Esophagus squamous epithelium (tissue), 5 donors: ENCODE measurements around the gene WDR46. TPM values are rescaled to one million over a fixed set of nuclear protein-coding genes. Genes with fewer than 3 reads are reported as not detected.
A peak's percentile ranks its signal among the peaks of the same experiment; 100 is the strongest.

ENCODE experiments used
- DNase-seq: peaks from one replicate; lab custom pipeline; 2025; lab: John Stamatoyannopoulos, UW
- H3K27ac ChIP-seq, 4 donors: fragments of 200-600 bp; sonication (generic); one replicate each; pipeline ENCODE4 v1.5.1; 2016 to 2019; ENCODE audit warnings: mild to moderate bottlenecking in 1 of 4
- H3K27me3 ChIP-seq, 4 donors: fragments of 200-600 bp; sonication (generic); 1 replicate in 3 of 4; 2 replicates in 1 of 4; pipeline versions ENCODE4 v1.5.1 to v1.6.0; 2017 to 2021; ENCODE audit warnings: antibody characterized with exemption in 1 of 4
- H3K36me3 ChIP-seq, 3 donors: fragments of 200-600 bp; sonication (generic); one replicate each; pipeline ENCODE4 v1.5.1; 2016 to 2019
- H3K4me1 ChIP-seq, 3 donors: fragments of 200-600 bp; sonication (generic); one replicate each; pipeline ENCODE4 v1.5.1; 2017 to 2019
- H3K4me3 ChIP-seq, 4 donors: fragments of 200-600 bp; sonication (generic); 1 replicate in 3 of 4; 2 replicates in 1 of 4; pipeline ENCODE4 v1.5.1; 2016 to 2019; ENCODE audit warnings: mild to moderate bottlenecking in 2 of 4, moderate library complexity in 1 of 4
- H3K9me3 ChIP-seq, 3 donors: fragments of 200-600 bp; sonication (generic); one replicate each; pipeline ENCODE4 v1.5.1; 2016 to 2019
- POLR2A ChIP-seq, 4 donors: fragments of 450-650 bp; IDR thresholded peaks; one replicate each; pipeline ENCODE4 v1.6.1; 2017; ENCODE audit warnings: antibody characterized with exemption in 4 of 4, mild to moderate bottlenecking in 4 of 4, moderate library complexity in 3 of 4
- WGBS, 2 donors: methylation state at CpG; one replicate each; pipeline ENCODE4 v1.1.5; 2018; 5-methylcytosine and 5-hydroxymethylcytosine counted together
- intact Hi-C: fragments of 100-400 bp; cut with DNase I; formaldehyde crosslinking; loops from one replicate; pipeline ENCODE4 v1.15.0; 2022
- total RNA-seq, 4 donors: library from RNA; depleted of rRNA; stranded (reverse); fragments of >200 nt; gene quantifications; one replicate each; pipeline ENCODE4 v1.1.0, GENCODE V29; 2016
- TF ChIP-seq, protein P1 (sequence below), 6 experiments: fragments of 450-650 bp in 4 of 6; fragments of 200-600 bp in 2 of 6; sonication (generic) in 2 of 6; IDR thresholded peaks; one replicate each; pipeline ENCODE4 v1.5.1; 2016 to 2019; ENCODE audit warnings: antibody characterized with exemption in 6 of 6, mild to moderate bottlenecking in 4 of 6, moderate library complexity in 4 of 6
- donor health status: DM: yes; HTN: yes; CAD: no.

The WDR46 gene
- total RNA-seq, 4 donors from 2014 or later, result 30.0 to 62.3 (median 55.6) TPM

DNA sequence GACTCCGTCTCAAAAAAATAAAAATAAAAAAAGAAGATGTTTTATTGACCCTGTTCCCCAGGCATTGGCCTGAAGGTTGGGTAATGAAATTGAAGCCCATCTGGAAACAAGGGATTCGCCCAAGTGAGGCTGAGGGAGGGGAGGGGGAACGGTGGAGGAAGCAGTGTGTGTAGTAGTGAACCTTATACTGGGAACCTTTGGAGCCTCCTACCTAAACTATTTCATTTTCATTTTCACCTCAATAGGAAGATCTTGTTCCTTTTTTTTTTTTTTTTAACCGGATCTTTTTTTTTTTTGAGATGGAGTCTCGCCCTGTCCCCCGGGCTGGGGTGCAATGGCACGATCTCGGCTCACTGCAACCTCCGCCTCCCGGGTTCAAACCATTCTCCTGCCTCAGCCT, 41.7 kb upstream of the WDR46 start:
- no peak overlapping the region for H3K4me3 ChIP-seq
- no peaks in the 10 kb centered on the region for H3K36me3 ChIP-seq
- no peak for TF ChIP-seq POLR2A (IDR thresholded peaks at IDR 0.05)
- TF ChIP-seq, protein P1, sequence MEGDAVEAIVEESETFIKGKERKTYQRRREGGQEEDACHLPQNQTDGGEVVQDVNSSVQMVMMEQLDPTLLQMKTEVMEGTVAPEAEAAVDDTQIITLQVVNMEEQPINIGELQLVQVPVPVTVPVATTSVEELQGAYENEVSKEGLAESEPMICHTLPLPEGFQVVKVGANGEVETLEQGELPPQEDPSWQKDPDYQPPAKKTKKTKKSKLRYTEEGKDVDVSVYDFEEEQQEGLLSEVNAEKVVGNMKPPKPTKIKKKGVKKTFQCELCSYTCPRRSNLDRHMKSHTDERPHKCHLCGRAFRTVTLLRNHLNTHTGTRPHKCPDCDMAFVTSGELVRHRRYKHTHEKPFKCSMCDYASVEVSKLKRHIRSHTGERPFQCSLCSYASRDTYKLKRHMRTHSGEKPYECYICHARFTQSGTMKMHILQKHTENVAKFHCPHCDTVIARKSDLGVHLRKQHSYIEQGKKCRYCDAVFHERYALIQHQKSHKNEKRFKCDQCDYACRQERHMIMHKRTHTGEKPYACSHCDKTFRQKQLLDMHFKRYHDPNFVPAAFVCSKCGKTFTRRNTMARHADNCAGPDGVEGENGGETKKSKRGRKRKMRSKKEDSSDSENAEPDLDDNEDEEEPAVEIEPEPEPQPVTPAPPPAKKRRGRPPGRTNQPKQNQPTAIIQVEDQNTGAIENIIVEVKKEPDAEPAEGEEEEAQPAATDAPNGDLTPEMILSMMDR (IDR thresholded peaks at IDR 0.05), result no peak
- intact Hi-C loops, result no loop called here
- no peaks in the 10 kb centered on the region for H3K27me3 ChIP-seq
- no peaks in the 10 kb centered on the region for H3K9me3 ChIP-seq
- no peaks in the 10 kb centered on the region for H3K4me1 ChIP-seq
- WGBS, 2 donors, result 78 to 86% methylated on average over 10 of the region's 10 CpGs
- no peak for DNase-seq
- no peak overlapping the region for H3K27ac ChIP-seq

DNA sequence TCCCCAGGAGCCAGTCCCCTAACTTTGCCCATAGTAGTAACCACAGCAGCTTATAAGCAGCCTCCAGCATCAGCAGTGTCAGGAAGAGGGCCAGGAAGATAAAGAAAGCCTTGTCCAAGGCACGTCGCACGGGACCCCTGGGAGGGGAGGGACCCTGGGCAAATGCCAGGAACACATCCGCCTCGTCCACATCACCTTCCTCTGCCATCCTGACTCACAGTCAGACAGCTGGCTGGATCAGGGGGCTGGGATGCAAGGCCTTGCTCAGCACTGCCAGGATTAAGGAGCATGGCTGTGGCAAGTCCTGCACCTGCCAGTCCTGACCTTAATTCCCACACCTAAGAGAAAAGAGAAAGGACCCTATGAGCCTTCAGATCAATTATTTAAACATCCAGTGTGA, 40.0 kb upstream of the WDR46 start:
- intact Hi-C loops, result no loop called here
- Histone ChIP-seq H3K27ac (no peak overlapping the region), H3K27me3 (no peaks in the 10 kb centered on the region), H3K4me1 (peaks cover under 1 to 3% (median under 1%) of the 10 kb centered on the region in 3 donors), H3K9me3 (no peaks in the 10 kb centered on the region), H3K4me3 (no peak overlapping the region), H3K36me3 (no peaks in the 10 kb centered on the region)
- TF ChIP-seq, protein P1 (IDR thresholded peaks at IDR 0.05), result no peak
- no peak for TF ChIP-seq POLR2A (IDR thresholded peaks at IDR 0.05)
- DNase-seq, result no peak
- WGBS, 2 donors, result 40 to 48% methylated on average over 5 of the region's 5 CpGs

DNA sequence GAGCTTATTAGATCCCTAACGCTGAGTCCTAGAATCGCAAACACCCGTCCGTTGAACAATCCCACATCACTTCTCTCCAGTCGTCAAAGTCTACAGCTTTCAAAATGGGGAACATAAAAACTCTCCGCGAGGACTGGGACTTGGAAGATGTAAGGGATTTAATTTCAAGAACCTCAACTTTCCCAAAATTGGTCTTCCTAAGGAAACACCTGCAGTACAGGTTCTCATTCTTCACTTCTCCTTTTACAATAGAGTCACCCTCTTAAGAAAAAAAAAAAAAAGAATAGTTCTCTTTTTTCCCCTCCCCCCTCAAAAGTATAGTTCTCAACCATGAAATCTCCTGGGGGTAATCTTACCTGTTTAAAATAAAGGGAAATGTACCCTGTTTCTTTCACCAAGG, 35.1 kb upstream of the WDR46 start:
- Histone ChIP-seq H3K27me3 (no peaks in the 10 kb centered on the region), H3K27ac (peak overlapping the region; percentile 93 to 97 (median 96)), H3K9me3 (no peaks in the 10 kb centered on the region), H3K36me3 (peaks cover 19 to 25% (median 19%) of the 10 kb centered on the region in 3 donors), H3K4me1 (peaks cover 32 to 46% (median 34%) of the 10 kb centered on the region in 3 donors), H3K4me3 (peak overlapping the region in 3 of 4 donors; percentile 86 to 92 (median 91))
- intact Hi-C loops, result no loop called here
- DNase-seq, result no peak
- TF ChIP-seq, protein P1 (IDR thresholded peaks at IDR 0.05), result no peak
- no peak for TF ChIP-seq POLR2A (IDR thresholded peaks at IDR 0.05)
- 24 to 27% methylated on average over 7 of the region's 7 CpGs for WGBS, 2 donors

DNA sequence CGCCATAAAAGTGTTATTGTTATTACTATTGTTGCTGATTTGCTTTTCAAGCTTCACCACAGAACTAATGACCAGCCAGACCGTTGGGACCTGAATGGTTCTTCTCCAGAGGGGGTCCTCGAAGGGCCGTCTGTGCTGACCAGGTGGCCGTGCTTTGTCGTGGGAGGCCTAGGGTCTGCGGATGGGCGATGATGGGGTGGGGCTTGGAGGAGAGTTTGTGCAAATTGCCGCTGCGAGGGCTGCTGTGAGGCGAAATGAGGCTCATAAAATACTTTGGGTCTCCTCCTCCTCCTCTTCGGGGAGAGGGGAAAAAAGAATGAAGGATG, 34.5 kb upstream of the WDR46 start:
- intact Hi-C loops, result no loop called here
- Histone ChIP-seq H3K27ac (peak overlapping the region; percentile 93 to 97 (median 96)), H3K36me3 (peaks cover 19 to 30% (median 22%) of the 10 kb centered on the region in 3 donors), H3K4me1 (peaks cover 32 to 51% (median 39%) of the 10 kb centered on the region in 3 donors), H3K27me3 (no peaks in the 10 kb centered on the region), H3K9me3 (no peaks in the 10 kb centered on the region), H3K4me3 (peak overlapping the region; percentile 70 to 92 (median 88))
- TF ChIP-seq POLR2A (IDR thresholded peaks at IDR 0.05), result no peak
- TF ChIP-seq, protein P1 (IDR thresholded peaks at IDR 0.05), result no peak
- DNase-seq, result no peak
- 0 to 2% methylated on average over 9 to 11 of the region's 12 CpGs for WGBS, 2 donors

DNA sequence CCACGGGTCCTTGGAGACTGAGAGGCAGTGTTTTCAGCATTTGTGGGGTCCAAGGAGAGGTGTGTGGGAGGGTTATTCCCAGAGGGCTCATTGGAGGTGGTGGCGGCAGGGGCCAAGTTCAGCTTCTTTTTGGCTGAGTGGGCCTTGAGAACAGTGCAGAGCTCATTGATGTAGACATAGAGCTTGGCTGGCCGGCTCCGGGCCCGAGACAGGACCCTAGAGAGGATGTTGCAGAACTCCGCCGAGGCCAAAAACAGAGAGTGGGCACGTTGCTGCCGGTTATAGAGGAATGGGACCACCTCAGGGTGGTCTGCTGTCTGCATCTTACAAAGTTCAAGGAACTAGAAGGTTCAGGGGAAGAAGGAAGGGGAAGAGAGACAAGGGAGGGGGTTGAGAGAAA, 32.2 kb upstream of the WDR46 start:
- WGBS, 2 donors, result 75 to 80% methylated on average over 4 of the region's 9 CpGs
- H3K9me3 ChIP-seq, result no peaks in the 10 kb centered on the region
- peak overlapping the region in 2 of 4 donors; percentile 86 to 91 for H3K4me3 ChIP-seq
- TF ChIP-seq, protein P1 (IDR thresholded peaks at IDR 0.05), result no peak
- H3K27me3 ChIP-seq, result no peaks in the 10 kb centered on the region
- H3K36me3 ChIP-seq, result peaks cover 19 to 36% (median 22%) of the 10 kb centered on the region in 3 donors
- H3K27ac ChIP-seq, result peak overlapping the region; percentile 93 to 97 (median 96)
- no peak for DNase-seq
- peaks cover 43 to 68% (median 53%) of the 10 kb centered on the region in 3 donors for H3K4me1 ChIP-seq
- intact Hi-C loops, result no loop called here
